BJ (cell line): ENCODE measurements around the gene IL2RG. TPM values are rescaled to one million over a fixed set of nuclear protein-coding genes. Genes with fewer than 3 reads are reported as not detected.

Source experiments
- CTCF ChIA-PET: fragments of 350-600 bp; formaldehyde crosslinking; extraction: SDS; loops from one replicate; lab custom pipeline; 2021; ENCODE audit warnings: antibody characterized with exemption, inconsistent platforms; lab: Yijun Ruan, JAX
- POLR2A ChIA-PET: fragments of 300-600 bp; sonication (Branson Sonifier 250); formaldehyde crosslinking; extraction: SDS; loops from one replicate; lab custom pipeline; 2021; ENCODE audit warnings: antibody characterized with exemption; lab: Charles Lee
- DNase-seq: peaks from one replicate; pipeline ENCODE4 v3.0.0-alpha.2; 2011; ENCODE audit warnings: low read depth
- H3K27me3 ChIP-seq: 2 replicates; pipeline ENCODE4 v1.6.0; 2011; ENCODE audit warnings: low read length; ENCODE audit not compliant: control insufficient read depth, insufficient read depth
- H3K36me3 ChIP-seq: 2 replicates; pipeline ENCODE4 v1.5.1; 2011; ENCODE audit warnings: low read length; ENCODE audit not compliant: control insufficient read depth, insufficient read depth
- H3K4me3 ChIP-seq: 2 replicates; pipeline ENCODE4 v1.5.1; 2011; ENCODE audit warnings: low read depth, mild to moderate bottlenecking, control low read depth, low read length
- CTCF ChIP-seq: IDR thresholded peaks from 2 replicates; pipeline ENCODE4 v1.5.1; 2011; ENCODE audit warnings: low read depth, mild to moderate bottlenecking, control low read depth, inconsistent platforms, low read length, moderate library complexity; ENCODE audit not compliant: insufficient read depth
- polyA plus RNA-seq: library from polyadenylated mRNA; depleted of rRNA; stranded (reverse); fragments of >200 nt; gene quantifications from 2 replicates; pipeline ENCODE4 v1.2.3, GENCODE V29; 2011

Gene IL2RG
- polyA plus RNA-seq, 1 experiment, result 0.13 TPM

GRCh38 chrX:71103110-71103983, 8.0 kb downstream of the IL2RG start:
- H3K4me3 ChIP-seq, result no peak overlapping the region
- CTCF ChIA-PET, result no interaction called here
- H3K27me3 ChIP-seq, result no peaks in the 10 kb centered on the region
- POLR2A ChIA-PET, result no interaction called here
- no peak for DNase-seq
- TF ChIP-seq CTCF, result no peak
- no peaks in the 10 kb centered on the region for H3K36me3 ChIP-seq

- no peaks in the 10 kb centered on the region for H3K36me3 ChIP-seq
- ChIA-PET CTCF (interaction anchor here (0.6 to 1.7 kb wide), 2 partner anchors 27 to 92 kb away, joined by 3 to 5 read pairs; no protein-coding TSS in a partner anchor), POLR2A (no interaction called here)
- DNase-seq, result no peak
- H3K27me3 ChIP-seq, result no peaks in the 10 kb centered on the region
- no peak overlapping the region for H3K4me3 ChIP-seq
- no peak for TF ChIP-seq CTCF
Observed at GRCh38 chrX:71102292-71102691, 9.1 kb downstream of the IL2RG start.

GRCh38 chrX:71100581-71101505, 10.5 kb downstream of the IL2RG start:
- Histone ChIP-seq H3K4me3 (no peak overlapping the region), H3K27me3 (no peaks in the 10 kb centered on the region; the same call in 1 of the 2 replicates), H3K36me3 (no peaks in the 10 kb centered on the region)
- CTCF ChIA-PET, result interaction anchor here (0.6 to 1.7 kb wide), 2 partner anchors 10 to 28 kb away, joined by 3 to 5 read pairs; no protein-coding TSS in a partner anchor
- DNase-seq, result no peak
- POLR2A ChIA-PET, result no interaction called here
- no peak for TF ChIP-seq CTCF

- no peak for TF ChIP-seq CTCF
Observed at GRCh38 chrX:71099736-71100135, 11.6 kb downstream of the IL2RG start.

More at GRCh38 chrX:71099736-71100135, 11.6 kb downstream of the IL2RG start:
- ChIA-PET CTCF (interaction anchor here (1.1 to 1.4 kb wide), 2 partner anchors 10 to 29 kb away, joined by 4 to 5 read pairs; no protein-coding TSS in a partner anchor), POLR2A (no interaction called here)
- Histone ChIP-seq H3K27me3 (no peaks in the 10 kb centered on the region; the same call in 1 of the 2 replicates), H3K36me3 (no peaks in the 10 kb centered on the region), H3K4me3 (no peak overlapping the region)
- no peak for DNase-seq
